KG1 (cell line): ENCODE results near the gene CRYGS.

ENCODE experiments used
- DNase-seq: peaks from one replicate; lab custom pipeline; 2025; lab: John Stamatoyannopoulos, UW

CRYGS gene

DNA sequence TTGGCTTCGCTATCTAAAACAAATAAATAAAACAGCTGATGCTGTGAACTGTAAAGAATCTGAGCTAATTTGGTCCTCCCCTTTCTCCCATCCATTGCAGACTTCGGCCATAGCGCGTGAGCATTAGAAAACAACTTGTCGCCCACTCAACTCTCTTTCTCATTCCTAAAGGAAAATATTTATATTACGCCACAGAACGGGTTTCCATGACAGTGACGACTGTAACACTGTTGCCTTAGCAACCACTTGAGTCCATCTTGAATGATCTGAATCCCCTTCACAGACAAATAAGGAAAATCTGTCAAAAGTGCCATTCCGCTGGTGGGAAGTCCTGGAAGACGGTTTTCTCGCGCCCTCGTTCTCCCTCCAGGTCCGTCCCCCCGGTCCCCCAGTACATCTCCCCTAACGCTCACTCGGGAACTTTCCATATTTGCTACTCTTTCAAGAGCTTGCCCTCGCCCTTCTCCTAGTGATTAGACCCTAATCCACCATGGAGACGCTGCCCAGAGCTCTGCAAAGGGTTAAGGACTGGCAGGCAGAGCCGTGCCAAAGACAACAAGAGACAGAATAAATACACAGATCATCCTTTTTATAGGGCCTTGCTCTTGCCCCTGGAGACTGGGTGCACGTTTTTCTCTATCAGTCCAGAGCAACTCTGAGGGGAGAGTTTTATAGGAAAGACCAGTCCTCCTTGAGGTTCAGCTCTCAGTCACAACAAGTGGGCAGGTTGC, 50.5 kb downstream of the CRYGS start:
- DNase-seq = no peak

DNA sequence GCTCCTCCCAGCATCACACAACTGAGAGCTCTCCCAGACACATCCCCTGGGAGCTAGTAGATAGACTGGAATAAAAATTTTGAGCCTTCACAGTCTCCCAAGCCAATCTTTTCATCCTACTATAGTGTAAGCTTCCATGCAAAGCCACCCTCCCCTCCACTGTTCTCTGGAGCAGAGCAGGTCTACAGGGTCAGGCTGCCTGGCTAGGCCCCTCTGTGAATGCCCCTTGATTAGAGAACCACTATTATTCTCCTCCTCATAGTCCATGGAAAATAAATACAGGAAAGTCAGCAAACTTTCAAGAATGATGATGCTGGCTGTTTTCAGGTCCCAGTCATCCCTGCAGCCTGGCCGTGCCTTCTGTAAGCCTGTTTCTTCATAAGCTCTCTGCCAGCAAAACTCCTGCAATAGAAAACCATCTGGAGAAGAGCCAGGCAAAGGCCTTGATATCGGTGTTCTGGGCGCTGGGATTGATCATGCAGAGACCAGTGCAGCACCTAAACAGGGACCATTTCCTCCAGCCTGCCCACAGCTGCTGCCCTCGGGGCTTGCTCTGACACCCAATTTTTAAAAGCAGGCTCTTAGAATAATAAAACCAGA, 51.7 kb downstream of the CRYGS start:
- no peak for DNase-seq

DNA sequence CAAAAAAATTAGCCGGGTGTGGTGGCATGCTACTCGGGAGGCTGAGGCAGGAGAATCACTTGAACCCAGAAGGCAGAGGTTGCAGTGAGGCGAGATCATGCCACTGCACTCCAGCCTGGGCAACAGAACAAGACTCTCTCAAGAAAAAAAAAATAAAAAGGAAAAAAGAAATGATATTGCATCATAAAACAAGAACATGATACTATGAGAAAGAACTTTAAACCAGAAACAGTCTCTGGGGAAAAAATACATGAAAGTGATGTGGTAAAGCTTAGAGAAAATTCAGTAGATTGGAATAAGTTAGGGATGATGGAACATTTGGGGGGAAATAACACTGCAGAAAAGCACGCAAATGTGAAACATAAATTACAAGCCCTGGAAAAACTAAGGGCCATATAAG, 54.7 kb downstream of the CRYGS start:
- no peak for DNase-seq
